ENCODE results near the gene MEOX2. TPM values are rescaled to one million over a fixed set of nuclear protein-coding genes. Genes with fewer than 3 reads are reported as not detected.

Gene MEOX2
- polyA plus RNA-seq, 1 of the 3 experiments (the other 2 are of a cell fraction): not detected

DNA sequence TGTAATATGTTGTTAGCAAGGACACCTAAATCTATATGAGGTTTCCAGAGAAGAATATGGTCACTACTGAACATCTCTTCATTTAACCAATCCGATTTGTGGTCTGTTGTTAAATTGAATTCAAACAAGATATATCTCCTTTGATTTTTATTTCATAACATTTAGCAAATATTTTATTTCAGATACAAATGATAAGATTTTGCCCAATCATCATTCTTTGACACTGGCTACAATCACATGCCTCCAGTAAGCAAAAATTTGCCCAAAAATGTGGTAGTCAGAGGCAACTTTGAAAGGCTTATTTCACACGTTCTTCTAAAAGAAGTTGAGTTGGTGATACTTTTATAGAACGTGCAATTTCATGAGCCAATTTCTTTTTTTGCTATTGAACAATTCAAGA, 79.9 kb downstream of the MEOX2 start (continued):
- no peak for TF ChIP-seq NRF1 (IDR thresholded peaks at IDR 0.05; ENCODE audit: low read depth, low read length)
- no peak for TF ChIP-seq FOXM1 (IDR thresholded peaks at IDR 0.05; ENCODE audit: low read depth)
- no peak for TF ChIP-seq GABPA (IDR thresholded peaks at IDR 0.05; ENCODE audit: low read depth)
- TF ChIP-seq, protein P1, sequence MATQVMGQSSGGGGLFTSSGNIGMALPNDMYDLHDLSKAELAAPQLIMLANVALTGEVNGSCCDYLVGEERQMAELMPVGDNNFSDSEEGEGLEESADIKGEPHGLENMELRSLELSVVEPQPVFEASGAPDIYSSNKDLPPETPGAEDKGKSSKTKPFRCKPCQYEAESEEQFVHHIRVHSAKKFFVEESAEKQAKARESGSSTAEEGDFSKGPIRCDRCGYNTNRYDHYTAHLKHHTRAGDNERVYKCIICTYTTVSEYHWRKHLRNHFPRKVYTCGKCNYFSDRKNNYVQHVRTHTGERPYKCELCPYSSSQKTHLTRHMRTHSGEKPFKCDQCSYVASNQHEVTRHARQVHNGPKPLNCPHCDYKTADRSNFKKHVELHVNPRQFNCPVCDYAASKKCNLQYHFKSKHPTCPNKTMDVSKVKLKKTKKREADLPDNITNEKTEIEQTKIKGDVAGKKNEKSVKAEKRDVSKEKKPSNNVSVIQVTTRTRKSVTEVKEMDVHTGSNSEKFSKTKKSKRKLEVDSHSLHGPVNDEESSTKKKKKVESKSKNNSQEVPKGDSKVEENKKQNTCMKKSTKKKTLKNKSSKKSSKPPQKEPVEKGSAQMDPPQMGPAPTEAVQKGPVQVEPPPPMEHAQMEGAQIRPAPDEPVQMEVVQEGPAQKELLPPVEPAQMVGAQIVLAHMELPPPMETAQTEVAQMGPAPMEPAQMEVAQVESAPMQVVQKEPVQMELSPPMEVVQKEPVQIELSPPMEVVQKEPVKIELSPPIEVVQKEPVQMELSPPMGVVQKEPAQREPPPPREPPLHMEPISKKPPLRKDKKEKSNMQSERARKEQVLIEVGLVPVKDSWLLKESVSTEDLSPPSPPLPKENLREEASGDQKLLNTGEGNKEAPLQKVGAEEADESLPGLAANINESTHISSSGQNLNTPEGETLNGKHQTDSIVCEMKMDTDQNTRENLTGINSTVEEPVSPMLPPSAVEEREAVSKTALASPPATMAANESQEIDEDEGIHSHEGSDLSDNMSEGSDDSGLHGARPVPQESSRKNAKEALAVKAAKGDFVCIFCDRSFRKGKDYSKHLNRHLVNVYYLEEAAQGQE (IDR thresholded peaks at IDR 0.05; ENCODE audit: low read depth, low read length): no peak
- no peak for TF ChIP-seq SIN3A (IDR thresholded peaks at IDR 0.05; ENCODE audit: borderline replicate concordance, low read depth, low read length)
- no peak for TF ChIP-seq MEF2A (IDR thresholded peaks at IDR 0.05; ENCODE audit: borderline replicate concordance, low read depth)

DNA sequence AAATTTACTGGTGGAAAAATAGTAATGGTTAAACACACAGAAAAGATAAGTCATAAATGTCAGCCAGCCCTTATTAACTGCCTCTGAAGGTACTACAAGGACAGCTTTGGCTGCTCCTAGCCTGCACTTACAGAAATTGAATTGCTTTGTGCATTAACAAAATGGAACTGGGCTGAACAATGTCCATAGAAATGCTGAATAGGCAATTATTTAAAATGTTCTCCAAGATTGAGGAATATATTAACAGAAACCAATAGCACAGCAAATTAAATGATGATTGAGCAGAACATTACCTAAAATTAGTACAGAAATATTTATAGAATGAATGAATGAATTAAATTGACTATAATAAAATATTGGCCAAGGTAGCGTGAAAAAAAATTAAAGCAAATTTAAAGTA, 82.3 kb downstream of the MEOX2 start:
- no peak overlapping the region for H3K4me3 ChIP-seq (ENCODE audit: low read depth in 2 of 2, low read length in 1 of 2)
- no peaks in the 10 kb centered on the region; a peak in 2 of 4 replicates for H3K4me1 ChIP-seq (ENCODE audit: control insufficient read depth in 1 of 2, insufficient read depth in 2 of 2, low read depth in 1 of 2, low read length in 1 of 2)

DNA sequence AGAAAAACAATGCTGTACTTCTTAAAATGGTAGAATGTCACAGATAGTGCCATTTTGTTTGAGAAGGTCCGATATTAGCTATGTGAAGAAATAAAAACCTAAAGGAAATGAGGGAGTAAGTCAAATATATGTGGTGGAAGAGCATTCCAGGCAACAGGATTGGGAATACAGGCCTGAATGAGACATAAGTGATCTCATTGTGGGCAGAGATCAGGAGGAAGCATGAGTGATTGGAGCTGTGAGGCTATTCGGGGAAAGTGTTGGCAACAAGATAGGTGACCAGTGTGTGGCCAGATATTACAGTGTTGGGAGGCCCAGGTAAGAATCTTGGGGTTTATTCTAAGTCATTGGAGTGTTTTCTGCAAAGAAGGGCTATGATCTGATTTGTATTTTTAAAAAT, 83.4 kb downstream of the MEOX2 start:
- Histone ChIP-seq H3K9me3 (no peaks in the 10 kb centered on the region), H3K27me3 (ENCODE audit: insufficient read depth) (no peaks in the 10 kb centered on the region), H3K4me2 (no peak overlapping the region), H3K27ac (ENCODE audit: low read depth in 2 of 2, low read length in 1 of 2) (no peak overlapping the region), H2AFZ (ENCODE audit: low read depth) (no peak overlapping the region), H4K20me1 (ENCODE audit: insufficient read depth) (no peaks in the 10 kb centered on the region), H3F3A (replicated peaks; ENCODE audit: insufficient read depth) (no peaks in the 10 kb centered on the region), H3K79me2 (ENCODE audit: insufficient read depth) (no peaks in the 10 kb centered on the region), H3K9me2 (peaks cover 4% of the 10 kb centered on the region; the same call in 1 of the 2 replicates), H3K36me3 (replicated peaks in 1 of 2; ENCODE audit: control insufficient read depth in 1 of 2, insufficient read depth in 2 of 2, low read length in 1 of 2) (no peaks in the 10 kb centered on the region), H3K4me1 (ENCODE audit: control insufficient read depth in 1 of 2, insufficient read depth in 2 of 2, low read depth in 1 of 2, low read length in 1 of 2) (no peaks in the 10 kb centered on the region; a peak in 2 of 4 replicates), H3K4me3 (ENCODE audit: low read depth in 2 of 2, low read length in 1 of 2) (no peak overlapping the region), H3K9ac (no peak overlapping the region)
- WGBS (ENCODE audit: low lambda C conversion rate): 16% methylated on average over 2 of the region's 2 CpGs
- CTCF ChIA-PET: interaction anchor here (0.5 to 1.4 kb wide), 2 partner anchors 13 to 18 kb away, joined by 3 to 4 read pairs; no protein-coding TSS in a partner anchor
- POLR2A ChIA-PET: no interaction called here
- no peak for DNase-seq
- TF ChIP-seq, protein P2, sequence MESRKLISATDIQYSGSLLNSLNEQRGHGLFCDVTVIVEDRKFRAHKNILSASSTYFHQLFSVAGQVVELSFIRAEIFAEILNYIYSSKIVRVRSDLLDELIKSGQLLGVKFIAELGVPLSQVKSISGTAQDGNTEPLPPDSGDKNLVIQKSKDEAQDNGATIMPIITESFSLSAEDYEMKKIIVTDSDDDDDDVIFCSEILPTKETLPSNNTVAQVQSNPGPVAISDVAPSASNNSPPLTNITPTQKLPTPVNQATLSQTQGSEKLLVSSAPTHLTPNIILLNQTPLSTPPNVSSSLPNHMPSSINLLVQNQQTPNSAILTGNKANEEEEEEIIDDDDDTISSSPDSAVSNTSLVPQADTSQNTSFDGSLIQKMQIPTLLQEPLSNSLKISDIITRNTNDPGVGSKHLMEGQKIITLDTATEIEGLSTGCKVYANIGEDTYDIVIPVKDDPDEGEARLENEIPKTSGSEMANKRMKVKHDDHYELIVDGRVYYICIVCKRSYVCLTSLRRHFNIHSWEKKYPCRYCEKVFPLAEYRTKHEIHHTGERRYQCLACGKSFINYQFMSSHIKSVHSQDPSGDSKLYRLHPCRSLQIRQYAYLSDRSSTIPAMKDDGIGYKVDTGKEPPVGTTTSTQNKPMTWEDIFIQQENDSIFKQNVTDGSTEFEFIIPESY (IDR thresholded peaks at IDR 0.05; ENCODE audit: borderline replicate concordance, low read depth): no peak
- TF ChIP-seq ELF1 (IDR thresholded peaks at IDR 0.05): no peak
- TF ChIP-seq MEF2A (IDR thresholded peaks at IDR 0.05; ENCODE audit: borderline replicate concordance, low read depth): no peak
- TF ChIP-seq, protein P3, sequence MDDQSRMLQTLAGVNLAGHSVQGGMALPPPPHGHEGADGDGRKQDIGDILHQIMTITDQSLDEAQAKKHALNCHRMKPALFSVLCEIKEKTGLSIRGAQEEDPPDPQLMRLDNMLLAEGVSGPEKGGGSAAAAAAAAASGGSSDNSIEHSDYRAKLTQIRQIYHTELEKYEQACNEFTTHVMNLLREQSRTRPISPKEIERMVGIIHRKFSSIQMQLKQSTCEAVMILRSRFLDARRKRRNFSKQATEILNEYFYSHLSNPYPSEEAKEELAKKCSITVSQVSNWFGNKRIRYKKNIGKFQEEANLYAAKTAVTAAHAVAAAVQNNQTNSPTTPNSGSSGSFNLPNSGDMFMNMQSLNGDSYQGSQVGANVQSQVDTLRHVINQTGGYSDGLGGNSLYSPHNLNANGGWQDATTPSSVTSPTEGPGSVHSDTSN (IDR thresholded peaks at IDR 0.05): no peak
- no peak for TF ChIP-seq NRF1 (IDR thresholded peaks at IDR 0.05; ENCODE audit: low read depth, low read length)
- no peak for TF ChIP-seq TEAD4 (IDR thresholded peaks at IDR 0.05; ENCODE audit: borderline replicate concordance, insufficient read depth)
- TF ChIP-seq FOXJ3 (CRISPR knock-in tag; IDR thresholded peaks at IDR 0.05): no peak
- no peak for TF ChIP-seq FOXM1 (IDR thresholded peaks at IDR 0.05; ENCODE audit: low read depth)
- TF ChIP-seq, protein P4, sequence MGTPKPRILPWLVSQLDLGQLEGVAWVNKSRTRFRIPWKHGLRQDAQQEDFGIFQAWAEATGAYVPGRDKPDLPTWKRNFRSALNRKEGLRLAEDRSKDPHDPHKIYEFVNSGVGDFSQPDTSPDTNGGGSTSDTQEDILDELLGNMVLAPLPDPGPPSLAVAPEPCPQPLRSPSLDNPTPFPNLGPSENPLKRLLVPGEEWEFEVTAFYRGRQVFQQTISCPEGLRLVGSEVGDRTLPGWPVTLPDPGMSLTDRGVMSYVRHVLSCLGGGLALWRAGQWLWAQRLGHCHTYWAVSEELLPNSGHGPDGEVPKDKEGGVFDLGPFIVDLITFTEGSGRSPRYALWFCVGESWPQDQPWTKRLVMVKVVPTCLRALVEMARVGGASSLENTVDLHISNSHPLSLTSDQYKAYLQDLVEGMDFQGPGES (IDR thresholded peaks at IDR 0.05; ENCODE audit: low read depth, low read length): no peak

More for the DNA sequence above, 82.3 kb downstream of the MEOX2 start:
- no peak overlapping the region for H3K4me2 ChIP-seq
- H4K20me1 ChIP-seq (ENCODE audit: insufficient read depth): no peaks in the 10 kb centered on the region
- H3K36me3 ChIP-seq (replicated peaks in 1 of 2; ENCODE audit: control insufficient read depth in 1 of 2, insufficient read depth in 2 of 2, low read length in 1 of 2): no peaks in the 10 kb centered on the region
- POLR2A ChIA-PET: interaction anchor here (0.6 kb wide), 1 partner anchor 9 kb away, joined by 5 read pairs; no protein-coding TSS in a partner anchor
- no peaks in the 10 kb centered on the region for H3K79me2 ChIP-seq (ENCODE audit: insufficient read depth)
- 67% methylated on average over 1 of the region's 1 CpG for WGBS (ENCODE audit: low lambda C conversion rate)
- no peak overlapping the region for H3K27ac ChIP-seq (ENCODE audit: low read depth in 2 of 2, low read length in 1 of 2)
- H3K9me3 ChIP-seq: no peaks in the 10 kb centered on the region
- no peaks in the 10 kb centered on the region for H3K27me3 ChIP-seq (ENCODE audit: insufficient read depth)
- H2AFZ ChIP-seq (ENCODE audit: low read depth): no peak overlapping the region
- no peaks in the 10 kb centered on the region for H3F3A ChIP-seq (replicated peaks; ENCODE audit: insufficient read depth)
- CTCF ChIA-PET: interaction anchor here (0.7 to 1.4 kb wide), 3 partner anchors 8 to 17 kb away, joined by 3 read pairs; no protein-coding TSS in a partner anchor
- TF ChIP-seq, protein P5, sequence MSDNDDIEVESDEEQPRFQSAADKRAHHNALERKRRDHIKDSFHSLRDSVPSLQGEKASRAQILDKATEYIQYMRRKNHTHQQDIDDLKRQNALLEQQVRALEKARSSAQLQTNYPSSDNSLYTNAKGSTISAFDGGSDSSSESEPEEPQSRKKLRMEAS (IDR thresholded peaks at IDR 0.05; ENCODE audit: low read depth): no peak
- TF ChIP-seq, protein P4 (IDR thresholded peaks at IDR 0.05; ENCODE audit: low read depth, low read length): no peak
- no peak for TF ChIP-seq YY1 (IDR thresholded peaks at IDR 0.05; ENCODE audit: low read depth)
- no peak for TF ChIP-seq CHD2 (IDR thresholded peaks at IDR 0.05; ENCODE audit: low read length, partially characterized antibody)
- no peak overlapping the region for H3K9ac ChIP-seq
- peaks cover 4% of the 10 kb centered on the region; the same call in 1 of the 2 replicates for H3K9me2 ChIP-seq
- DNase-seq: no peak

Data from SK-N-SH (cell line).